GM23338 (cell line): ENCODE data around the gene ITGA7. TPM values are rescaled to one million over a fixed set of nuclear protein-coding genes. Genes with fewer than 3 reads are reported as not detected.

Source experiments
- ATAC-seq: fragments of 200-7000 bp; cut with Tn5 transposase; 3 replicates; pipeline ENCODE4 v1.9.1; 2020
- DNase-seq: peaks from one replicate; pipeline ENCODE4 v3.0.0-alpha.2; 2015; ENCODE audit warnings: low spot score
- H2AFZ ChIP-seq: fragments of 200-600 bp; sonication (generic); 2 replicates; pipeline ENCODE4 v1.8.0; 2016; ENCODE audit warnings: antibody characterized with exemption, mild to moderate bottlenecking, moderate library complexity
- H3F3A ChIP-seq: fragments of 200-600 bp; sonication (generic); replicated peaks from 2 replicates; pipeline ENCODE4 v1.8.0; 2017; ENCODE audit warnings: antibody characterized with exemption, mixed run types, low read depth
- H3K27ac ChIP-seq: fragments of 200-600 bp; sonication (generic); 2 replicates; pipeline ENCODE4 v1.6.1; 2016; ENCODE audit warnings: low read depth
- H3K27me3 ChIP-seq: fragments of 200-600 bp; sonication (generic); 2 replicates; pipeline ENCODE4 v1.8.0; 2016; ENCODE audit warnings: mild to moderate bottlenecking, mixed run types, moderate library complexity; ENCODE audit not compliant: insufficient read depth
- H3K36me3 ChIP-seq: fragments of 200-600 bp; sonication (generic); 2 replicates; pipeline ENCODE4 v1.8.0; 2016; ENCODE audit warnings: mild to moderate bottlenecking; ENCODE audit not compliant: insufficient read depth
- H3K4me1 ChIP-seq: fragments of 200-600 bp; sonication (generic); 2 replicates; pipeline ENCODE4 v1.8.0; 2016; ENCODE audit warnings: mild to moderate bottlenecking, moderate library complexity; ENCODE audit not compliant: insufficient read depth
- H3K4me2 ChIP-seq: fragments of 200-600 bp; sonication (generic); 2 replicates; pipeline ENCODE4 v1.7.1; 2017; ENCODE audit warnings: mixed run types
- H3K4me3 ChIP-seq: fragments of 200-600 bp; sonication (generic); 2 replicates; pipeline ENCODE4 v1.6.1; 2016; ENCODE audit warnings: mixed run types
- H3K79me2 ChIP-seq: fragments of 200-600 bp; sonication (generic); replicated peaks from 2 replicates; pipeline ENCODE4 v1.8.0; 2017; ENCODE audit warnings: mild to moderate bottlenecking; ENCODE audit not compliant: insufficient read depth
- H3K9me2 ChIP-seq: fragments of 200-600 bp; sonication (generic); 2 replicates; pipeline ENCODE4 v1.8.0; 2017; ENCODE audit not compliant: insufficient read depth
- H4K20me1 ChIP-seq: fragments of 200-600 bp; sonication (generic); replicated peaks from 2 replicates; pipeline ENCODE4 v1.8.0; 2017; ENCODE audit warnings: mild to moderate bottlenecking; ENCODE audit not compliant: insufficient read depth
- H3K27ac Mint-ChIP-seq: 2 replicates; pipeline ENCODE4 v1.8.0; 2020; ENCODE audit warnings: inconsistent platforms, mild to moderate bottlenecking, moderate library complexity, mixed read lengths
- H3K27me3 Mint-ChIP-seq: 3 replicates; pipeline ENCODE4 v1.8.0; 2022; ENCODE audit warnings: low read depth, mild to moderate bottlenecking, moderate library complexity, mixed read lengths, inconsistent platforms; ENCODE audit not compliant: insufficient read depth, poor library complexity
- H3K36me3 Mint-ChIP-seq: 3 replicates; pipeline ENCODE4 v1.8.0; 2021; ENCODE audit warnings: low read depth, mild to moderate bottlenecking, inconsistent platforms, moderate library complexity, mixed read lengths
- H3K4me1 Mint-ChIP-seq: 3 replicates; pipeline ENCODE4 v1.8.0; 2020; ENCODE audit warnings: mild to moderate bottlenecking, inconsistent platforms, mixed read lengths
- H3K4me3 Mint-ChIP-seq: 3 replicates; pipeline ENCODE4 v1.8.0; 2021; ENCODE audit warnings: moderate library complexity, mild to moderate bottlenecking, inconsistent platforms, mixed read lengths
- H3K9me3 Mint-ChIP-seq: 3 replicates; pipeline ENCODE4 v1.8.0; 2020; ENCODE audit warnings: moderate library complexity, mild to moderate bottlenecking, inconsistent platforms, mixed read lengths
- CREB1 ChIP-seq: fragments of 250-450 bp; sonication (Bioruptor Pico); IDR thresholded peaks from 2 replicates; pipeline ENCODE4 v1.5.0; 2020; ENCODE audit warnings: low read depth, mild to moderate bottlenecking, moderate library complexity
- ETS1 ChIP-seq: IDR thresholded peaks from 2 replicates; pipeline ENCODE4 v1.6.1; 2016; ENCODE audit warnings: antibody characterized with exemption
- EZH2 ChIP-seq: fragments of 200-600 bp; sonication (generic); IDR thresholded peaks from one replicate; pipeline ENCODE4 v1.8.0; 2017; ENCODE audit warnings: antibody characterized with exemption, mild to moderate bottlenecking, low read depth; ENCODE audit not compliant: unreplicated experiment
- EZH2phosphoT487 ChIP-seq: fragments of 200-600 bp; sonication (generic); IDR thresholded peaks from one replicate; pipeline ENCODE4 v1.8.1; 2018; ENCODE audit warnings: antibody characterized with exemption; ENCODE audit not compliant: unreplicated experiment
- JUNB ChIP-seq: IDR thresholded peaks from one replicate; pipeline ENCODE4 v1.6.1; 2016; ENCODE audit warnings: antibody characterized with exemption; ENCODE audit not compliant: unreplicated experiment
- NANOG ChIP-seq: IDR thresholded peaks from 2 replicates; pipeline ENCODE4 v1.6.1; 2016; ENCODE audit warnings: antibody characterized with exemption, borderline replicate concordance
- ZNF114 ChIP-seq: fragments of 250-450 bp; sonication (Bioruptor Pico); IDR thresholded peaks from 2 replicates; pipeline ENCODE4 v1.5.0; 2020; ENCODE audit warnings: mild to moderate bottlenecking, moderate library complexity
- ZNF331 ChIP-seq: fragments of 250-450 bp; sonication (Bioruptor Pico); IDR thresholded peaks from 2 replicates; pipeline ENCODE4 v1.5.0; 2020; ENCODE audit warnings: low read depth, mild to moderate bottlenecking, moderate library complexity
- ZNF462 ChIP-seq: fragments of 250-450 bp; sonication (Bioruptor Pico); IDR thresholded peaks from 2 replicates; pipeline ENCODE4 v1.5.0; 2020; ENCODE audit warnings: mild to moderate bottlenecking, moderate library complexity
- polyA plus RNA-seq: library from polyadenylated mRNA; unstranded; fragments of >200 nt; fragmentation: Nextera tagmentation; extraction: Ambion mirVana; gene quantifications from 2 replicates; pipeline ENCODE4 v1.2.1, GENCODE V29; 2016
- total RNA-seq: library from RNA; depleted of rRNA; stranded (reverse); fragments of >200 nt; shearing (Covaris generic); gene quantifications from 2 replicates; pipeline ENCODE4 v1.2.3, GENCODE V29; 2014

The ITGA7 gene
- total and polyA plus RNA-seq, 2 experiments from 2014 or later = 20.0 to 49.1 TPM

GRCh38 chr12:55718015-55718414, 10.3 kb upstream of the ITGA7 start:
- Mint-ChIP-seq H3K4me1 (peaks cover 35% of the 10 kb centered on the region), H3K27me3 (peaks cover 28% of the 10 kb centered on the region), H3K9me3 (peaks cover 6% of the 10 kb centered on the region; the same call in 2 of the 3 replicates), H3K27ac (peak overlapping the region; percentile 96), H3K36me3 (peaks cover 4% of the 10 kb centered on the region; the same call in 2 of the 3 replicates), H3K4me3 (peak overlapping the region; percentile 82)
- Histone ChIP-seq H3K27ac (peak overlapping the region; percentile 82), H2AFZ (no peak overlapping the region), H3K79me2 (peaks cover 10% of the 10 kb centered on the region; the same call in 1 of the 2 replicates), H4K20me1 (no peaks in the 10 kb centered on the region), H3K4me2 (peak overlapping the region; percentile 98), H3K36me3 (no peaks in the 10 kb centered on the region), H3F3A (peaks cover 16% of the 10 kb centered on the region; the same call in 1 of the 2 replicates), H3K9me2 (no peaks in the 10 kb centered on the region), H3K4me1 (peaks cover 37% of the 10 kb centered on the region), H3K27me3 (no peaks in the 10 kb centered on the region), H3K4me3 (peak overlapping the region; percentile 94)
- peak; percentile 15 for ATAC-seq
- TF ChIP-seq ZNF114 (no peak), CREB1 (CRISPR knock-in tag) (no peak), EZH2phosphoT487 (no peak), JUNB (no peak), EZH2 (no peak), ETS1 (peak; percentile 52; the same call in 1 of the 2 replicates), ZNF331 (CRISPR knock-in tag) (no peak), NANOG (no peak)
- peak; percentile 74 for DNase-seq

DNA sequence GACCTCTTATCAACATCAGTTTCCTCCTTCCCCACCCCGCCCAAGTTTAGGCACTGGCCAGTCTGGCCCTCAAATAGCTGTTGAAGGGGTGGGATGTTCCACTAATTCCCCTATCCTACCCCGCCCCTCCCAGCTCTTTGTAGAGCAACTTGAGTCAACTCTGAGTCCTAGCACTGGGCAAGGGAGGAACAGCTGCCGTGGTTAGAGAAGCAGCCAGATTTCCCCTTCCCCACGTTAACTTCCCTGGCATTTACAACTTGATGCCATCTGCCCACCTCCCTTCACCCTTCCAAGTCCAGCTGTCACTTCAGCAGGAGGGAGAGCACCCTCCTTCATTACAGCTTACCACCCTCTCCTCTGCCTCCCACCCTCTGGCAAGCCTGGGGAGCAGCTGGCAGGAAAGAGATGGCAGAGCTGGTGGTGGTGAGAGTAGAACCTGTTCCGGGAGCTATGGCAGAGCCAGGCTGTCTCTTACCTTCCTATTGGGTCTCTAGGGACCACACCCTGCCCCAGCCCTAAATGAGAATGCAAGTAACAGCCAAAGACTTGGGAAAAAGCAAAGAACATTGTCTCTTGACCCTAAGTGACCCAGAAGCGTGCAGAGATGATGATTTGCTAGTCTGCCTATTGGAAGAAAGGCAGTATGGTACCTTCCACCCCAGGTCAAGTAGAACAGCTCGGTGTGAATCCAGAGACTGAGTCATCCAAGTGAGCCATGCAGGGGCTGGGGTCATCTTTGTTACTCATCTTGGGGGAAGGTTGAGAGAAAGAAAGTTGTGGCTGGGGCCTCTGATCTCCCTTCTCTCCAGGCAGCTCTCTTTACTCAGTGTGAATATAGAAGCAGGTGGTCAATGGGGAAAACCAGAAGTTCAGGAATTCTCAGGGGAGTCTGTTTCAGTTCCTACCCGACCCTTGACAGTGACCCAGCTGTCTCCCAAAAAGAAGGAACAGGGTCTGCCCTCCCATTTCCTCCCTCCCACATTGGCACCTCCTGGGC, 9.6 kb upstream of the ITGA7 start:
- H3K9me3 Mint-ChIP-seq = peaks cover 6% of the 10 kb centered on the region; the same call in 2 of the 3 replicates
- H3K27ac ChIP-seq = peak overlapping the region; percentile 97
- H2AFZ ChIP-seq = no peak overlapping the region

More for the DNA sequence above, 9.6 kb upstream of the ITGA7 start:
- H3K27me3 Mint-ChIP-seq = peaks cover 28% of the 10 kb centered on the region
- peaks cover 4% of the 10 kb centered on the region; the same call in 2 of the 3 replicates for H3K36me3 Mint-ChIP-seq
- no peak for TF ChIP-seq ZNF462 (CRISPR knock-in tag)
- no peak for TF ChIP-seq EZH2phosphoT487
- no peak for TF ChIP-seq NANOG
- Histone ChIP-seq H3K4me2 (peak overlapping the region; percentile 98), H3F3A (peaks cover 16% of the 10 kb centered on the region; the same call in 1 of the 2 replicates), H3K4me3 (peak overlapping the region; percentile 94), H3K4me1 (peaks cover 37% of the 10 kb centered on the region), H3K27me3 (peaks cover under 1% of the 10 kb centered on the region; the same call in 1 of the 2 replicates), H4K20me1 (no peaks in the 10 kb centered on the region), H3K9me2 (no peaks in the 10 kb centered on the region), H3K79me2 (peaks cover 10% of the 10 kb centered on the region; the same call in 1 of the 2 replicates), H3K36me3 (no peaks in the 10 kb centered on the region)
- DNase-seq (no peak), ATAC-seq (no peak)
- peak overlapping the region; percentile 82 for H3K4me3 Mint-ChIP-seq
- peaks cover 35% of the 10 kb centered on the region for H3K4me1 Mint-ChIP-seq
- peak overlapping the region; percentile 96 for H3K27ac Mint-ChIP-seq
